Stimulated activated CD4-positive, alpha-beta T cell treated with anti-CD3 and anti-CD28 coated beads, Interleukin-1b, Interleukin-23, amount 100 ng/mL, for 1 hour (primary cell): ENCODE measurements around the gene ZNF771.

Source experiments
- DNase-seq, 2 donors: peaks; one replicate each; pipeline ENCODE4 v3.0.0-alpha.2; 2020; ENCODE audit warnings: low read depth in 2 of 2

The ZNF771 gene

DNA sequence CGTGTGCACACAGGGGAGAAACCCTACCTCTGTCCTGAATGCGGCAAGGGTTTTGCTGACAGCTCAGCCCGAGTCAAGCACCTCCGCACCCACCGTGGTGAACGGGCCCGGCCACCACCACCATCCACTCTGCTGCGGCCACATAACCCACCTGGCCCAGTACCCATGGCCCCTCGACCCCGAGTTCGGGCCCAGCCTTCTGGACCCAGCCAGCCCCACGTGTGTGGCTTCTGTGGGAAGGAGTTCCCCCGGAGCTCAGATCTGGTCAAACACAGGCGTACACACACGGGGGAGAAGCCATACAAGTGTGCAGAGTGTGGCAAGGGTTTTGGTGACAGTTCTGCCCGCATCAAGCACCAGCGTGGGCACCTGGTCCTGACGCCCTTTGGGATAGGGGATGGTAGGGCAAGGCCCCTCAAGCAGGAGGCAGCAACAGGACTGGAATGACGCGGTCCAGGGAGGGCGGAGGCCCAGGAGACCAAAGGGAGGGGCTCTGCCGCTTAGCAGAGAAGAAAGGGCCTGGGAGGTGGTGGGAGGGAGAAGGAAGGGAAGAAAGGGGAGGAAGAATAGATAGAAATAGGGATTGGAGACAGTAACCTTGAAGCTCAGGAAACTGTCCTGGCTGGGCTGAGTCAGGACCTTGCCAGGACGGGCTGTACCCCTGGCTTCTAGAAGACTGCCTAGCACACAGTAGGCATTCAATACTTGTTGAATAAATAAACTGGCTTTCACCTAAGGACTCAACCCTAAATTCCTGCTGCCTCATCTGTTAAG is 8.6 kb upstream of the ZNF771 start:
- no peak for DNase-seq

DNA sequence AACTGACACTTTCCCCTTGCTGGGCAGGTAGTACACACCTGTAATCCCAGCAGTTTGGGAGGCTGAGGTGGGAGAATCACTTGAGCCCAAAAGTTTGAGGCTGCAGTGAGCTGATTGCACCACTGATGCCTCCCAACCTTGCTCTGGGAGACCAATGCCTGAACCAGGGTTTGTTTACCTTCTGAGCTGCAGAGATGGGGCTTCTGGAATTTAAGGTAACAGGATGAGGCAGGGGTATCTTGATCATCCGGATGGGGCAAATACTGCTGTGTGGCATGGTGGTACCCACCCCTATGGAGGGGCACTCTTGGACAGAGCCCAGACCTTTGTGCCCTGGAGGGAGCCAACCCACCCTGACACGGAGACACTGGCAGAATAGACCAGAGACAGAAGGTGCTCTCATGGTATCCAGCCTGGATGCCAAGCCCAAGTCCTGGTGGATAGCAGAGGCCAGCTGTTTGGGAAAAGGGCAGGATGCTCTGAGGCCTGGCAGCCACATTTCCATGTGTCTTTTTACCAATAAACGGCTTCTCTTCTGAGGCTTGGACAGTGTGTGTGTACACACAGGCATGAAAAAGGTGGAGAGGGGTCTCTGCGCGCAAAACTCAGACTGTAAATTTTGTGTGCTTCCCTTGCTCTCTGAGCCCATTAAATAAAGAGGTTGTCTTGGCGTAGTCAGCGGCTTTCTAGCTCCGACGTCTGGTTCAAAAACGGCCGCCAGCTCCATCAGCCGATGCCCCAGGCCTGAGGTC is 7.8 kb upstream of the ZNF771 start:
- no peak for DNase-seq

GRCh38 chr16:30401768-30402425 is 5.5 kb upstream of the ZNF771 start:
- DNase-seq: no peak

DNA sequence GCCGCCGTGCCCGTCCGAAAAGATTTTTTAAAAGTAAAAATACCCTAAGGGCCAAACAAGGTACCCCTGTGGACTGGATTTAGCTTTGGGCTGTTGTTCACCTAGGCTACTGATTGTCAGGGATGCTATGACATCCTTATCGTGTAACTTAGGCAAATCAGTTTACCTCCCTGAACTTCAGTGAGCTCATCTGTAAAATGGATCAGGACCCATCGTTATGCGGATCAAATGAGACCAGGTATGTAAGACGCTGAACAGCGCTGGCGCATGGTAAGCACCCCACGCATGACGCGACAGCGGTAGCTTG is 658 bp upstream of the ZNF771 start:
- no peak for DNase-seq

GRCh38 chr16:30407804-30408534 is 563 bp downstream of the ZNF771 start:
- no peak for DNase-seq

DNA sequence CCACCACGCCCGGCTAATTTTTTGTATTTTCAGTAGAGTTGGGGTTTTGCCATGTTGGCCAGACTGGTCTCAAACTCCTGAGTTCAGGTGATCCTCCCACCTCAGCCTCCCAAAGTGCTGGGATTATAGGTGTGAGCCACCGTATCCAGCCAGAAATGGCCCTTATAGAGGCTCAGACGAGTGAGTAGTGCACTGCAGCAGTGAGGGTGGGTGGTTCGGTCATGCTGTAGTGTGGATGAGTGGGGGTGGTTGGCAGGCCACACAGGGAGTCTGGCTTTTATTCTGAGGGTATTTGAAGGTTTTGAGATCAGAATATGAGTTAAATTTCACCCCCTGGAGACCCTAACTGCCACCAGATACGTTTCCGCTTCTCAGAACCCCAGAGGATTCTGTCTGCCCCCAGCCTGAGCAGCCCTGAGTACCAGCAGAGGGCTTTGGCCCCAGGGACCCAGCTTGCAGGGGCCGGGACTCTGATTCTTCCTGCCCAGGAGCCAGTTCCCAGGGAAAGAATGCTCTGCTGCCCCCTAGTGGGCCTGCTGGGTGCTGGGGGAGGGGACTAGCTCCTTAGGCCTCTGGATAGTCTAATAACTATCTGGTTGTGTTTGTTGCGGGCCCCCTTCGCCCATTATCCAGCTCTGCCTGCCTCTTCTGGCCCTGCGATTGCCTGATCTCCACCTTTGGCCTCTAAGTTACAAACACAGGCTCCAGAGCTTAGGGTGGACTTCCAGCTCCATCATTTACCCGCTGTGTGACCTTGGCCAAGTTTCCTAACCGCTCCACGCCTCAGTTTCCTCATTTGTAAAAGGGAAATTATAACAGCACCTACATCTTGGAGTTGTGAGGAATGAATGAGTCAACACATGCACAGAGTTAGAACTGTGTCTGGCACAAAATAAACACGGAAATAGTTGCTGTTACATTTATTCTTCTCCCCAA is 2.0 kb downstream of the ZNF771 start:
- DNase-seq: peak; percentile 87 to 93

DNA sequence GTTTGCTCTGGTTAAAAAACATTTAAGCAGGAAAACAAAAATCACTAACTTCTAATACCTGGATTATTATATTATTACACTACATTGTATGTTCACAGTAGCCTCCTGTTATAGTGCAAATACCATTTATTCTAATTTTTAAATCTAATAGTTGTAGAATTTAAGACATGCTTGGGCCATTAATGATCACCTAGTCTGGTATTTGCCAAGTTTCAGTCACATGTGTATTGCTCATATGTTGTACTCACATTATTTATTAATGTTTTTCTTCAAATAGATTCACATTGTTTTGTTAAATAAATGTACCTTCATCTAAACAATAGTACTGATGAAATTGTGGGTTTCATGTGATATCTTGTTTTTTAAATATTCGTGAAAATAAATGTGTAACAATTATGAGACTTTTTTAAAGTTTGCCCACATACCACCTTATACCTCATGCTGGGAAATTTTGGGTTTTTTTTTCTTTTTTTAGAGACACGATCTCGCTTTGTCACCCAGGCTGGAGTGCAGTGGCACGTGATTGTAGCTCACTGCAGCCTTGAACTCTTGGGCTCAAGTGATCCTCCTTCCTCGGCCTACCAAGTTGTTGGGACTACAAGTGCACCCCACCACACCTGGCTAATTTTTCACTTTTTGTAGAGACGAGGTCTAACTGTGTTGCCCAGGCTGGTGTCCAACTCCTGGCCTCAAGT is 5.9 kb downstream of the ZNF771 start:
- no peak for DNase-seq

- no peak for DNase-seq
Measured at GRCh38 chr16:30414159-30414558, 6.8 kb downstream of the ZNF771 start.

- no peak for DNase-seq
Measured at GRCh38 chr16:30416047-30416603, 8.7 kb downstream of the ZNF771 start.

GRCh38 chr16:30416624-30417528 is 9.5 kb downstream of the ZNF771 start:
- no peak for DNase-seq

- peak; percentile 64 to 75 for DNase-seq
Measured at GRCh38 chr16:30417529-30418349, 10.3 kb downstream of the ZNF771 start.

DNA sequence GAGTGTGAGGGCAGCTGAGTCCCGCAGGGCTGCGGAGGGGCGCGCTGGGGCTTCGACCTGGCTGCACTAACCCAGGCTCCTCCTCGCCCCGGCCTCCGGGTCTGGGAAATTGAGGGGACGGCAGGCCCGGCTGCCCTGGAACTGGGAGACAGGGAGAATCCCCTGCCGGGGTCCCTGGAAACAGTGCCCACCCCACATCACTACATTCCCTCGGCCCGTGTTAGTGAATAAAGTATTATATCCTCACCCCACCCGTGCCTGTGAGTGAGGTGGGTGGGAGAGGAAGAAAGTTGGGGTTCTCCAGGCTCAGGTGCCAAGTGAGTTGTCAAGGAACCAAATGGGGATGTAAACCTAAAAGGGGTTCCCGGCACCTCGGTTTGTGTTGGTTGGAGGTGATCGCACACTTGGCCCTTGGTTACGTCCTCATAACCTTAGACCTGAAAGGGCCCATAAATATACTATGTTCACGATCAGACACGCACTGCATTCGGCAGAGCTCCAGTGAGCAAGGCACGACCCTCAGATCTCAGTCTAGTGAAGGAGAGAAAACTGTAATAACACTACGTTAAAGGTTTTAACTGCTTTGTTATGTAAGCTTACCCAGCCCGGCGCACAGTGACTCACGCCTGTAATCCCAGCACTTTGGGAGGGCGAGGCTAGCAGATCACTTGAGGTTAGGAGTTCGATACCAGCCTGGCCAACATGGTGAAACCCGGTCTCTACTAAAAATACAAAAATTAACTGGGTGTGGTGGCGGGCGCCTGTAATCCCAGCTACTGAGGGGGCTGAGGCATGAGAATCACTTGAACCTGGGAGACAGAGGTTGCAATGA is 11.2 kb downstream of the ZNF771 start:
- no peak for DNase-seq

DNA sequence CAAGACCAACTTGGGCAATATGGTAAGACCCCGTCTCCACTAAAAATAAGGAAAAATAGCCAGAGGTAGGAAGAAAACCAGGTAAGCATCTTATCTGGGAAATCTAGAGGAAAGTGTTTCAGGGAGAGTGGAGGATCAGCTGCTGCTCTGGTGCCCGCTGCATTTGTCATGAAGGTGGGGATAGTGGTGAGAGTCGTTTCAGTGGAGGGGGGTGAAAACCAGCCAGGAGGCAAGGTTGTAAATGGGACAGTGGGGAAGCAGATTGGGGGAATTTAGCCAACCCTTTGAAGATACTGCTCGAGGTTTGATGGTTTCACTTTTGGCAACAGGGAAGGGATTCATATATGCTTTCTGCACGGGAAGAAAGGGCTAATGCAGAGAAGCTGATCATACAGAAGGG is 13.6 kb downstream of the ZNF771 start:
- no peak for DNase-seq

- no peak for DNase-seq
Measured at GRCh38 chr16:30428055-30428454, 20.6 kb downstream of the ZNF771 start.

DNA sequence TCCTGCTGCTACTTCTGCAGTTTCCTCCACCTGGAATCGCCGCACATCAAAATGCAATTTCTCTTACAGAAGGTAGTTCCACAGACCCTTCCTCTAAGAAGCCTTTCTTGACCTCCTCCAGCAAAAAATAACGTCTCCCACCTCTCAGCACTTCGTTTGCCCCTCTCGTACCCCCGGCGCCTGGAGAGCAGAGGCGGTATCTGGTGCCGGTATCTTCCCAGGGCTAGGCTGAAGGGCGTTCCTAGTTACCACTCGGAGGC is 21.9 kb downstream of the ZNF771 start:
- no peak for DNase-seq

GRCh38 chr16:30429678-30430427 is 22.4 kb downstream of the ZNF771 start, which contains the start of gene DCTPP1:
Gene DCTPP1 (minus strand): TSS chr16:30430030. CDS start chr16:30429980, 50 bp downstream.
- peak; percentile 89 to 93 for DNase-seq
